Peyer's patch (tissue), 4 donors: ENCODE results near the gene DNAH2. TPM values are rescaled to one million over a fixed set of nuclear protein-coding genes. Genes with fewer than 3 reads are reported as not detected.

Source experiments
- DNase-seq, 3 donors: peaks; one replicate each; pipeline ENCODE4 v3.0.0-alpha.2; 2017 to 2019
- H3K27ac ChIP-seq, 4 donors: fragments of 200-600 bp; sonication (generic); one replicate each; pipeline ENCODE4 v1.5.1; 2016 to 2019
- H3K27me3 ChIP-seq, 2 donors: fragments of 200-600 bp; sonication (generic); one replicate each; pipeline ENCODE4 v1.5.1; 2019
- H3K36me3 ChIP-seq, 3 donors: fragments of 200-600 bp; sonication (generic); one replicate each; pipeline ENCODE4 v1.5.1; 2016 to 2019
- H3K4me1 ChIP-seq, 4 donors: fragments of 200-600 bp; sonication (generic); one replicate each; pipeline ENCODE4 v1.5.1; 2016 to 2019
- H3K4me3 ChIP-seq, 4 donors: fragments of 200-600 bp; sonication (generic); 1 replicate in 3 of 4; 2 replicates in 1 of 4; pipeline ENCODE4 v1.5.1; 2016 to 2019; ENCODE audit warnings: mild to moderate bottlenecking in 1 of 4
- H3K9me3 ChIP-seq, 4 donors: fragments of 200-600 bp; sonication (generic); one replicate each; pipeline ENCODE4 v1.5.1; 2016 to 2019; ENCODE audit warnings: mild to moderate bottlenecking in 1 of 4
- CTCF ChIP-seq, 6 experiments: fragments of 450-650 bp in 4 of 6; fragments of 200-600 bp in 2 of 6; sonication (generic) in 1 of 6; IDR thresholded peaks; one replicate each; pipeline ENCODE4 v1.5.1; 2017 to 2019; ENCODE audit warnings: antibody characterized with exemption in 6 of 6, mild to moderate bottlenecking in 3 of 6, moderate library complexity in 1 of 6
- POLR2A ChIP-seq, 2 donors: fragments of 450-650 bp; IDR thresholded peaks; one replicate each; pipeline ENCODE4 v1.5.1; 2017; ENCODE audit warnings: antibody characterized with exemption in 2 of 2, mild to moderate bottlenecking in 2 of 2, moderate library complexity in 2 of 2
- total RNA-seq, 4 donors: library from RNA; depleted of rRNA; stranded (reverse); fragments of >200 nt; gene quantifications; one replicate each; pipeline ENCODE4 v1.1.0, GENCODE V29; 2016

Gene DNAH2
- total RNA-seq, 4 donors from 2014 or later: 0.18 to 0.83 TPM; not detected in 2

DNA sequence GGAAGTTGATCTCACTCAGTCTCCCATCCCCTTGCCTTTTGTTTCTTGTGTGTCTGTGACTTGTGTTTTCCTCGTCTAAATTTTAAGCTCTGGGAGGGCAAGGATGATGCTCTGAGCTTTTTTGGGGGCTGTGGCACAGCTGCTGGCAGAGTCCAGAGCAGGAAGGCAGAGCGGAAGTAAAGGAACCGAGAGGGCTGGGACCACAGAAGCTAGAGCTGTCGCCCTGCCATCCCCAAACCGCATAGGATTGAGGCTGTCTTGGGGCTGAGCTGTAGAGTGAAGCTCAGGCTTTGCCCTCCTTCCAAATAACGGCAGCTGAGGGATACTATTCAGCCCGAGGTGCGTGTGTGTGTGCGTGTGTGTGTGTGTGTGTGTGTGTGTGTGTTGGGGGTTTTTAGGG, 3.8 kb upstream of the DNAH2 start:
- Histone ChIP-seq H3K4me3 (no peak overlapping the region), H3K9me3 (no peaks in the 10 kb centered on the region), H3K27ac (no peak overlapping the region), H3K4me1 (peaks cover 0 to 17% (median 9%) of the 10 kb centered on the region in 4 donors), H3K27me3 (peaks cover 0 to 5% of the 10 kb centered on the region in 2 donors), H3K36me3 (no peaks in the 10 kb centered on the region)
- TF ChIP-seq POLR2A (IDR thresholded peaks at IDR 0.05): no peak
- TF ChIP-seq CTCF (IDR thresholded peaks at IDR 0.05): no peak
- no peak for DNase-seq

DNA sequence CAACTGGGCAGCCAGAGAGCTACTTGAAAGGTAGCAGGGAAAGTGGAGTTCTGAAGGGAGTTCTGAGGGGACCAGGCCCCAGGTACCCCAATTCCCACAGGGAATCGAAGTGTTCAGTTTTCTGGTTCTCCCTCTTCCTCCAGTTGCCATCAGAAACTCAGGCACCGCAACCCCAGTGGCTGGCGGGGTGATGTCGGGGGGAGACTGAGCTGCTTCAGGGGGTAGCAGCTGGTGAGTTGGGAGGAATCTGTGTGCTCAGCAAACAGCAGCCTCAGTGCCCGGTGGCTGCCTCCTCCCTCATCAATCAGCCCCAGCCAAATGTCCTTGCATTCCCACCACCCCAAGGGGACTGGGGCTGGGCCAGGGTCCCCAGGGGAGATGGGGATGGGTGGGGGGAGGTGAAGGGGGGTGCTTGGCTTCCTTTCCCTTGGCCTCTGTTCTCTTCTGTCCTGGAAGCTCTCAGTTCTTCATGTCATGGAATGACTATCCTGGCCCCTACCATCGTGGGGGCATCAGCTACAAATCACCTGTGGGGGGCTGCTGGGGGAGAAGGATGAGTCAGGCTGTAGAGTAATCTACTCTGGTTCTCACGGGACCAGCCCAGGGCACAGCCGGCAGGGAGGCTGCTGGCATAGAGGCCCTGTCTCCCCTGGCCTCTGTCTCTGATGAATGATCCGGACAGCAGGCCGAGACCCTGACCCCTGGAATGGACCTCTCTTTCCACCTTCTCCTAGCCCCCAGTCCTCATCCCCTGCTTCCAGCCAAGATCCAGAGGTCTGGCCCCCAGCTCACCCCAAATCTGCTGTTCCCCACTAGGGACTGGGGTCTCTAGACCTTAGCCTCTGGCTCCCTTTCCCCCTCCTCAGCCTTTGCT, 2.6 kb upstream of the DNAH2 start:
- Histone ChIP-seq H3K36me3 (no peaks in the 10 kb centered on the region), H3K4me3 (no peak overlapping the region), H3K27me3 (peaks cover 0 to 5% of the 10 kb centered on the region in 2 donors), H3K27ac (no peak overlapping the region), H3K9me3 (no peaks in the 10 kb centered on the region), H3K4me1 (peaks cover 0 to 17% (median 9%) of the 10 kb centered on the region in 4 donors)
- no peak for TF ChIP-seq CTCF (IDR thresholded peaks at IDR 0.05)
- TF ChIP-seq POLR2A (IDR thresholded peaks at IDR 0.05): no peak
- no peak for DNase-seq

DNA sequence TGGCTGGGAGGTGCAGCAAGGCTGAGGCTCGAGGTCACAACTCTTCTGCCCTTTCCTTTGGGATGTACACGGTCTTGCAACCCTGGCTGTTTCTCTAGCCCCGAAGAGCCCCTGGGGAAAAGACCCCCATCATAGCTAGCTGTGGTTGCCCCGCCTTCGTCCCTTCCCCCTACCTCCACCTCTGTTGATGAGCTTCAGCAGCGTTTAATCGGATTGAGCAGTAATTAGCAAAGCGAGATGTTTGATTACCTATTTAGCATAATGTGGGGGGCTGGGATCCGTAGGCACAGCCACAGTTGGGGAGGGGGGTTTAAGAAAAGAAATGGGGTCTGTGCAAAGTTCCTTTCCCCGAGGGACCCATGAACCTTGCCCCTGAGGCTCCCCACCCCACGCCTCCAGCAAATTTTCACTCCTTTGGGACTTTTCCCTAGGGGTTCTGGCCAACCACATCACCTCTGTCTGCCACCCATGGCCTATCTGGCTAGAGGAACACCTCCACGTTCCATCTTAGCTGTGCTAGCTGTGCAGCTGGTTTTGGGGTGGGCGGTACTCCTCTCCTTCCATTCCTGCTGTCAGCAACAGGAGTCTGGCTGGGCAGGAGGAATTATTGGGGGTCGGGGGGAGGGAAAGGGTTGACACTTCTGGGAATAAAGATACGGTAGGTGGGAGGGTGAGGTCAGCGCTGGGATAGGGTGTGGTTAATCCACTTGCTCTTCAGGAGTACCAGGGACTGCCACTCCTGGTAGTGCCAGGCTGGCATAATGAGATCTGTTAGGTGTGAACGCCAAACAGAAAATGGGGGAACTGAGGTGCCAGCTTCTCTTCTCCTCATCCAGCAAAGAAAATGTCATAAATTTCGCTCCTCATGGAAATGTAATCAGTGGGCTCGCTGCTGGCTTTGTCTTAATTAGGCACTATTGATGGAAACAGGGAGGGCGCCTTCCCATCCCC, 1.3 kb upstream of the DNAH2 start:
- DNase-seq: no peak
- peak overlapping the region; percentile 23 to 54 (median 50) for H3K4me3 ChIP-seq
- H3K4me1 ChIP-seq: peaks cover 0 to 17% (median 9%) of the 10 kb centered on the region in 4 donors
- TF ChIP-seq CTCF (IDR thresholded peaks at IDR 0.05): no peak
- no peak for TF ChIP-seq POLR2A (IDR thresholded peaks at IDR 0.05)
- no peaks in the 10 kb centered on the region for H3K36me3 ChIP-seq
- H3K9me3 ChIP-seq: no peaks in the 10 kb centered on the region
- H3K27me3 ChIP-seq: peaks cover 0 to 5% of the 10 kb centered on the region in 2 donors
- no peak overlapping the region for H3K27ac ChIP-seq

GRCh38 chr17:7717756-7718350, 309 bp downstream of the DNAH2 start:
- H3K36me3 ChIP-seq: no peaks in the 10 kb centered on the region
- H3K4me3 ChIP-seq: peak overlapping the region; percentile 23 to 54 (median 50)
- H3K4me1 ChIP-seq: peaks cover 0 to 17% (median 9%) of the 10 kb centered on the region in 4 donors
- no peak for DNase-seq
- TF ChIP-seq POLR2A (IDR thresholded peaks at IDR 0.05) (no peak), CTCF (IDR thresholded peaks at IDR 0.05) (no peak)
- H3K9me3 ChIP-seq: no peaks in the 10 kb centered on the region
- H3K27me3 ChIP-seq: peaks cover 0 to 5% of the 10 kb centered on the region in 2 donors
- peak overlapping the region in 1 of 4 donors; percentile 13 for H3K27ac ChIP-seq

GRCh38 chr17:7719661-7720060, 2.1 kb downstream of the DNAH2 start:
- Histone ChIP-seq H3K27me3 (peaks cover 0 to 5% of the 10 kb centered on the region in 2 donors), H3K4me3 (no peak overlapping the region), H3K36me3 (no peaks in the 10 kb centered on the region), H3K27ac (no peak overlapping the region), H3K9me3 (no peaks in the 10 kb centered on the region), H3K4me1 (peaks cover 0 to 17% (median 9%) of the 10 kb centered on the region in 4 donors)
- TF ChIP-seq POLR2A (IDR thresholded peaks at IDR 0.05) (no peak), CTCF (IDR thresholded peaks at IDR 0.05) (no peak)
- no peak for DNase-seq
